Loucy (cell line): ENCODE measurements around the gene DDX31.

Experiments used
- H2AFZ ChIP-seq: fragments of 200-600 bp; sonication (generic); 2 replicates; pipeline ENCODE4 v1.6.0; 2016; ENCODE audit warnings: antibody characterized with exemption, mild to moderate bottlenecking, low read length, moderate library complexity
- H3F3A ChIP-seq: fragments of 200-600 bp; 2 replicates; pipeline ENCODE4 v1.6.0; 2016; ENCODE audit warnings: antibody characterized with exemption, low read depth, mild to moderate bottlenecking
- H3K27me3 ChIP-seq: fragments of 200-600 bp; sonication (generic); 2 replicates; pipeline ENCODE4 v1.6.1; 2014; ENCODE audit warnings: low read length, mild to moderate bottlenecking; ENCODE audit not compliant: insufficient read depth, poor library complexity, severe bottlenecking
- H3K36me3 ChIP-seq: fragments of 200-600 bp; sonication (generic); 2 replicates; pipeline ENCODE4 v1.6.1; 2016; ENCODE audit warnings: low read length; ENCODE audit not compliant: insufficient read depth
- H3K4me1 ChIP-seq: fragments of 200-600 bp; sonication (generic); 2 replicates; pipeline ENCODE4 v1.5.1; 2014; ENCODE audit warnings: low read length, mild to moderate bottlenecking; ENCODE audit not compliant: insufficient read depth, poor library complexity, severe bottlenecking
- H3K4me2 ChIP-seq: fragments of 200-600 bp; sonication (generic); 2 replicates; pipeline ENCODE4 v1.6.0; 2014; ENCODE audit warnings: antibody characterized with exemption, low read length, low read depth, mild to moderate bottlenecking; ENCODE audit not compliant: poor library complexity, severe bottlenecking
- H3K4me3 ChIP-seq: fragments of 200-600 bp; sonication (generic); 2 replicates; pipeline ENCODE4 v1.5.1; 2014; ENCODE audit warnings: low read length, mild to moderate bottlenecking, mixed read lengths; ENCODE audit not compliant: poor library complexity, severe bottlenecking
- H3K79me2 ChIP-seq: fragments of 200-600 bp; sonication (generic); 2 replicates; pipeline ENCODE4 v1.6.1; 2014; ENCODE audit warnings: low read length; ENCODE audit not compliant: insufficient read depth
- H3K9ac ChIP-seq: fragments of 200-600 bp; sonication (generic); 2 replicates; pipeline ENCODE4 v1.6.0; 2014; ENCODE audit warnings: mild to moderate bottlenecking, low read depth, low read length, moderate library complexity; ENCODE audit not compliant: poor library complexity, severe bottlenecking
- H3K9me2 ChIP-seq: fragments of 200-600 bp; sonication (generic); replicated peaks from 2 replicates; pipeline ENCODE4 v1.6.1; 2016; ENCODE audit warnings: low read depth, low read length, mixed read lengths
- H3K9me3 ChIP-seq: fragments of 200-600 bp; sonication (generic); 2 replicates; pipeline ENCODE4 v1.6.1; 2014; ENCODE audit warnings: mild to moderate bottlenecking, antibody characterized with exemption, low read length, low read depth; ENCODE audit not compliant: insufficient read depth
- H4K20me1 ChIP-seq: fragments of 200-600 bp; sonication (generic); 2 replicates; pipeline ENCODE4 v1.6.0; 2014; ENCODE audit warnings: antibody characterized with exemption, low read length, mild to moderate bottlenecking; ENCODE audit not compliant: insufficient read depth, poor library complexity, severe bottlenecking
- CTCF ChIP-seq: fragments of 200-600 bp; sonication (generic); conservative IDR thresholded peaks from 2 replicates; pipeline ENCODE4 v1.5.1; 2014; ENCODE audit warnings: mild to moderate bottlenecking, antibody characterized with exemption, low read length
- EZH2phosphoT487 ChIP-seq: fragments of 200-600 bp; IDR thresholded peaks from 2 replicates; pipeline ENCODE4 v1.6.1; 2018; ENCODE audit warnings: antibody characterized with exemption, mild to moderate bottlenecking, moderate library complexity, borderline replicate concordance

The DDX31 gene

GRCh38 chr9:132703336-132703735 lies 33.6 kb upstream of the DDX31 start:
- Histone ChIP-seq H3K4me1 (no peaks in the 10 kb centered on the region), H3K36me3 (no peaks in the 10 kb centered on the region)

GRCh38 chr9:132702254-132702653 lies 32.5 kb upstream of the DDX31 start:
- H3K9me3 ChIP-seq, result peaks cover 19% of the 10 kb centered on the region; the same call in 1 of the 2 replicates
- H3K36me3 ChIP-seq, result no peaks in the 10 kb centered on the region
- no peak overlapping the region for H2AFZ ChIP-seq

More at GRCh38 chr9:132703336-132703735, 33.6 kb upstream of the DDX31 start:
- TF ChIP-seq CTCF (no peak), EZH2phosphoT487 (no peak)
- H3K4me2 ChIP-seq, result no peak overlapping the region
- H3K27me3 ChIP-seq, result peaks cover 1% of the 10 kb centered on the region
- H2AFZ ChIP-seq, result no peak overlapping the region
- no peak overlapping the region for H3K9ac ChIP-seq
- H3K9me3 ChIP-seq, result peaks cover 8% of the 10 kb centered on the region; the same call in 1 of the 2 replicates
- no peaks in the 10 kb centered on the region for H4K20me1 ChIP-seq
- no peaks in the 10 kb centered on the region for H3K9me2 ChIP-seq
- no peaks in the 10 kb centered on the region for H3F3A ChIP-seq
- no peak overlapping the region for H3K4me3 ChIP-seq
- no peaks in the 10 kb centered on the region for H3K79me2 ChIP-seq

GRCh38 chr9:132699956-132700355 lies 30.2 kb upstream of the DDX31 start:
- H3K79me2 ChIP-seq, result no peaks in the 10 kb centered on the region
- no peaks in the 10 kb centered on the region for H4K20me1 ChIP-seq
- H3K9me2 ChIP-seq, result no peaks in the 10 kb centered on the region
- peaks cover 31% of the 10 kb centered on the region for H3K9me3 ChIP-seq
- H3K4me1 ChIP-seq, result no peaks in the 10 kb centered on the region
- TF ChIP-seq EZH2phosphoT487, result no peak
- TF ChIP-seq CTCF, result no peak
- no peak overlapping the region for H3K4me2 ChIP-seq
- H3K9ac ChIP-seq, result no peak overlapping the region
- H2AFZ ChIP-seq, result no peak overlapping the region
- no peaks in the 10 kb centered on the region for H3F3A ChIP-seq
- peaks cover 6% of the 10 kb centered on the region for H3K27me3 ChIP-seq
- no peaks in the 10 kb centered on the region for H3K36me3 ChIP-seq
- H3K4me3 ChIP-seq, result no peak overlapping the region

More at GRCh38 chr9:132702254-132702653, 32.5 kb upstream of the DDX31 start:
- H3K4me2 ChIP-seq, result no peak overlapping the region
- H3F3A ChIP-seq, result no peaks in the 10 kb centered on the region
- H3K9me2 ChIP-seq, result no peaks in the 10 kb centered on the region
- TF ChIP-seq EZH2phosphoT487 (no peak), CTCF (no peak)
- peaks cover 6% of the 10 kb centered on the region for H3K27me3 ChIP-seq
- H3K4me3 ChIP-seq, result no peak overlapping the region
- H3K4me1 ChIP-seq, result no peaks in the 10 kb centered on the region
- H3K79me2 ChIP-seq, result no peaks in the 10 kb centered on the region
- H4K20me1 ChIP-seq, result no peaks in the 10 kb centered on the region
- H3K9ac ChIP-seq, result no peak overlapping the region
